Activated T-cell treated with anti-CD3 and anti-CD28 coated beads, Interleukin-2, amount 50 U/mL, for 48 hours (primary cell): Measurements from ENCODE around the gene PIK3CG.
"Not testable (repeated sequence)": the region's sequence is repeated elsewhere in the genome, so short reads cannot be mapped to it uniquely, and the experiment has no call there.

Source experiments
- DNase-seq, 2 experiments: peaks; one replicate each; pipeline ENCODE4 v3.0.0-alpha.2; 2020

The PIK3CG gene

DNA sequence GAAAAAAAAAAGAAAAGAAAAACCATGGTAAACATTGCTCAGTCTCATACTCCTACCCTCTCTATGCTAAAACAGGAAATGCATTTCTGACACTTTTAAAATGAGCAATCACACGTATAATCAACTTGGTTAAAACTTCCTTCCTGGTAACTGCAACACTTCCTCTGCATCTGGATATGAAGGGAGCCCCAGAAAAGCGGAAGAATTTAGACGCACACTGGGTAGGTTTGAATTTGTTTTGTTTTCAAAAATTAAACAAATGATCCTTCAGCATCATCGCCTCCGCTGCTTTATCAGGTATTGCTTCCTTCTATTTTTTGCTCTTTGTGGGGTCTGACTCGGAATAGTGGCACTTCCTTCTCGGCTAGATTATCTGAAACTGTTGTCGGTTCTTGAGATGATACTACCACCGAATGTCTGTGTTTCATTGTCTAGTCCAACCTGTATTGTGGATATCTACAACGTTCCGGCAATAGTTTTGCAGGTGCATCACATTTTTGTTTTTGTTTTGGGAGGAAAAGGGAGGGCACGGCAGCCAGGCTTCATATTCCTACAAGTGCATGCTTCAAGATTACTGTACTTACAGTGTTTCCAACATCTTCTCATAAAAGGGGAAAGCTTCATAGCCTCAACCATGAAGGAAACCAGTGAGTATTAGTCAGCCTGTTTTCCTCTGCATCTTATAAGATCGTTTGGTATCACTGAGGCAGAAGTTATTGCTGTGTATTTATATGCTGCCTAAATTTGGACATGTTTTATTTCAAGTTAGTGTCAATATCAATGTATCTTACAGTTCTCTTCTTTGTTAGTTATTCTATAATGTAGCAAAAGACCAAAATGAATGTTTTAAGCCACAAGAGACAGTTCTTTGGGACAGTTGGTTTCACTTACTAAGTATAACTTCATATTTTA, at the start of gene PIK3CG:
Gene PIK3CG (plus strand): TSS at position 153 of the 912 bp plus-strand sequence. CDS start 2,280 bp downstream, outside the sequence.
- DNase-seq: no peak

DNA sequence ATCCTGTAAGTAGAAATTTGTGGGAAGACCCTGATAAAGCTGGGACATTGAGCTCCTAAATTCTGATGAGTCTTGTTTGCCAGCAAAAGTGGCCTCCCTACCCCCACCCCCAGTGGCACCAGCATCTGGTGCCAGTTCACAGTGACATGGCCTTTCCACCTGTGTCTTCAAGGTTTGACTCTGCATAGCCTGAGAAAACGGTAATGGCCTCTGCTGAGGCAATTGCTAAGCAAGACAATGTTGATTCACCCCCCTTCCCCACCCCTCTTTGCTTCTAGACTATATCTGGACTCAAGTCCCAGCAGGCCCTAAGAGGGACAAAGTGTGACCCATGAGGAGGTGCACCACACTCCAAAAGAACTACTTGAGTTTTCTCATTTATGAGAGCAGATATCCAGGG, 48.0 kb upstream of the PIK3CG start:
- no peak for DNase-seq

DNA sequence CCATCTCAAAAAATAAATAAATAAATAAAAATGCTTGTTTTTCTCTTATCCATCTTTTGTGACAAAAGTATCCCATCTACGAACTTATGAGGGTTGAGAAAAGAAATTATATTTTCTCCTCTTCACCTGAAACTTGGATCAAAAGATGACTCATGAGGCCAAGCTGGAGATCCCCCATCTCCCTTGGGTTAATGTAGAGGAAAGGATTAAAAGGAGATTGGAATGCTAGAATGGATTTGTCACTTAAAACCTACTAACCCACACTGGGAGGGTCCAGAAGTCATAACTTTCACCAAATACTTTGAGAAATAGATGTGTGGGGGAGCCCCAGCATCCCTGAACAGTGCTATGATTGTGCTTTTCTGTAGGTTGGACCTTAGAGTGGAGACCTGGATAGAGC, 46.3 kb upstream of the PIK3CG start:
- no peak for DNase-seq

DNA sequence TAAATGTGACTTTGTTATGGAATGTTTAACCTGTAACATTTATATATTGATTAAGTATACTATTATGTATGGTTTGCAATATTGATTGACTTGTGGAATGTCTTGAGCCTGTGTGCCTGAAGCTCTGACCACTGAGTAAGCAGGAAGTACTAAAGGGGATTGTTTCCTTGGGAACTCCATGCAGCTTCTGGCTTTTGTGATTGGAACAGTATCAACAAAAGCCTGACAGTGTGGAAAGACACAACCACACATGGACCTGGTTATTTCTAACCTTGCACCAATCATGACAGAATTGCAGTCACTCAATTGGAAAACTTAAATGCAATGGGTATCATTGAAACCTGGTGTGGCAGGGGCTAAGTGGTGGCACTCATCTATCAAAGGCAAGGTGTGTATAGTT, 45.5 kb upstream of the PIK3CG start:
- no peak for DNase-seq

DNA sequence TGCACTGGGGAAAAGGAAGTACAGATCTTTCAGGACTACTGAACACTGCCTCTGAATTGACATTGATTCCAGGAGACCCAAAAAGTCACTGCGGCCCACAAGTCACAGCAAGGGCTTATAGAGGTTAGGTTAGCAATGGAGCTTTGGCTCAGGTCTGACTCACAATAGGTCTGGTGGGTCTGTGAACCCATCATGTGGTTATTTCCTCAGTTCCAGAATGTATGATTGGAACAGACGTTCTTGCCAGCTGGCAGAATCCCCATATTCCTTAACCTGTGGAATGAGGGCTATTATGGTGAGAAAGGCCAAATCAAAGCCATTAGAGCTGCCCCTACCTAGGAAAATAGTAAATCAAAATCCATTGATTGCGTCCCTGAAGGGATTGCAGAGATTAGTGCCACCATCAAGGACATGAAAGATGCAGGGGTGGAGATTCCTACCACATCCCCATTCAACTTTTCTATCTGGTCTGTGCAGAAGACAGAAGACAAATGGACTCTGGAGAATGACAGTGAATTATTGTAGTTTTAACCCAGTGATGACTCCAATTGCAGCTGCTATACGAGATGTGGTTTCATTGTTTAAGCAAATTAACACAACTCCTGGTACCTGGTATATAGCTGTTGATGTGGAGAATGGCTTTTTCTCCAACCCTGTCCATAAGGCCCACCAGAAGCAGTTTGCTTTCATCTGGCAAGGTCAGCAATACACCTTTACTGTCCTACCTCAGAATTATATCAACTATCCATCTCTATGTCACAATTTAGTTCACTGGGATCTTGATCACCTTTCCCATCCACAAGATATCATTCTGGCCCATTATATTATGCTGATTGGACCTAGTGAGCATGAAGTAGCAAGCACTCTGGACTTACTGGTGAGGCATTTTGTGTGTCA, 44.5 kb upstream of the PIK3CG start:
- DNase-seq: no peak

DNA sequence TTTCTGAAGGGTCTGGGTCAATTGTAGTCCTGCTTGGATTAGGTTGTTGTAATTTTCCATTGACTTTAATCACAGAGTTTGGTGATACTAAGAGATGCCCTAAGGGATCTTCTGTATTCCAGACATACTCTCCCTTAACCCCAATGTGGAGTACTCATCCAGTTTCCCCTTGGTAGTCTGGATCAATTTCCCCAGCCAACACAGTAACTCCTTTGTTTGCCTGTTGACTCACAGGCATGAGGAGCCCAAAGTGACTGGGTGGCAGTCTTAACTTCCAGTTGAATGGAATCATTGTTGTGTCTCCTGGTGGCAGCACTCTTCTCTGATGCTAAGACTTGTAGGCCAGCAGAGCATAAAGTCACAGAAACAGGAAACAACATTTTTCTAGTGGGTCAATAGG, 41.5 kb upstream of the PIK3CG start:
- no peak for DNase-seq

DNA sequence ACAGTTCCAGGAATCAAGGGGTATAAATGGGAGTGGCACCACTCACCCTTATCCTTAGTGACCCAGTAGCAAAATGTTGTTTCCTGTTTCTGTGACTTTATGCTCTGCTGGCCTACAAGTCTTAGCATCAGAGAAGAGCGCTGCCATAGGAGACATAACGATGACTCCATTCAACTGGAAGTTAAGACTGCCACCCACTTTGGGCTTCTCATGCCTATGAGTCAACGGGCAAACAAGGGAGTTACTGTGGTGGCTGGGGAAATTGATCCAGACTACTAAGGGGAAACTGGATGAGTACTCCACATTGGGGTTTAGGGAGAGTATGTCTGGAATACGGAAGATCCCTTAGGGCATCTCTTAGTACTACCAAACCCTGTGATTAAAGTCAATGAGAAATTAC, 40.6 kb upstream of the PIK3CG start:
- DNase-seq: no peak

DNA sequence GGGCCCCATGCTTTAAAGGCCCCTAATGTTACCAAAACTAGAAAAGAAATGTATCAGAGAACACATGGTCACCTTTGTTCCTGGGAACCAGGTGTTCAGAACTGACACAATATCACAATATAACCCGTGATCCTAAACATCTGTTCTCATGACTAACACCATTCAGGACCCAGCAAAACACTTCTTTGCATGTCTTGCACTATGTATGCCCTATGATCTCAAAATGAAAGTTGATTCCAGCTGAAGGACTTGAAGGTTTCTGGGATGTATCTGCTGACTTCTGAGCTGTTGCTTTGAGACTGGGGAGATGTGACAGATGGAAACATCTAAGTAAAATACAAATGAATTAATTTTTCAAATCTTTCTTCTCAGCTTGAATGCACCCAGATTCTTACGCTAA, 37.5 kb upstream of the PIK3CG start:
- DNase-seq: no peak

DNA sequence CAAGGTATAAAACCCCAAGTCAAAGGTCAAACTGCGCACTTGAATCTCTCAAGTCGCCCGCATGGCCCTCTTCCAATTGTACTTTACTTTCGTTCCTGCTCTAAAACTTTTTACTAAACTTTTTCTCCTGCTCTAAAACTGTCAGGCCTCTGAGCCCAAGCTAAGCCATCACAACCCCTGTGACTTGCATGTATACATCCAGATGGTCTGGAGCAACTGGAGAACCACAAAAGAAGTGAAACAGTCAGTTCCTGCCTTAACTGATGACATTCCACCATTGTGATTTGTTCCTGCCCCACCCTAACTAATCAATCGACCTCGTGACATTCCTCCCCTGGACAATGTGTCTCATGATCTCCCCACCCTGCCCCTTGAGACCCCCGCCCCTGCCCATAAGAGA, 35.6 kb upstream of the PIK3CG start:
- no peak for DNase-seq

DNA sequence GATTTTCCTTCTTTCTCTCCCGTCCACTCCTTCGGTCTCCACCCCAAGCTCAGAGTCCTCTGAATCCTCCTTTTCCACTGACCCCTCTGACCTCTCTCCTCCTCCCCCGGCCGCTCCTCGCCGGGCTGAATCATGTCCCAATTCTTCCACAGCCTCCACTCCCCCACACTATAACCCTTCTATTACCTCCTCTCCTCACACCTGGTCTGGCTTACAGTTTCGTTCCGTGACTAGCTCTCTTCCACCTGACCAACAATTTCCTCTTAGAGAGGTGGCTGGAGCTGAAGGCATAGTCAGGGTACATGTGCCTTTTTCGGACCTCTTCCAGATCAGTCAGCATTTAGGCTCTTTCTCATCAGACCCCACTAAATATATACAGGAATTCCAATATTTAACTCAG, 34.2 kb upstream of the PIK3CG start:
- not testable (repeated sequence) for DNase-seq

DNA sequence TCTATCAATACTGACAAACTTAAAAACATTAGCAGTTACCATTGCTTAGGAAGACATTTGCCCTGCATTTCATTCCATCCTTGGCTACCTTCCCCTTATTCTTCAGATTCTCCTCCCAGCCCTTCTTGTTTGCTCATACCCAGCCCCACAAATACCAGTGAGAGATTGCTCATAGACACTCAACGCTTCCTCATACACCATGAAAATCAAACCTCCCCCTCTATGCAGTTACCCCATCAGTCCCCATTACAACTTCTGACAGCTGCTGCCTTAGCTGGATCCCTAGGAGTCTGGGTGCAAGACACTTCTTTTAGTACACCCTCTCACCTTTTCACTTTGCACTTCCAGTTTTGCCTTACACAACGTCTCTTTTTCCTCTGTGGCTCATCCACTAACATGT, 28.3 kb upstream of the PIK3CG start:
- no peak for DNase-seq

DNA sequence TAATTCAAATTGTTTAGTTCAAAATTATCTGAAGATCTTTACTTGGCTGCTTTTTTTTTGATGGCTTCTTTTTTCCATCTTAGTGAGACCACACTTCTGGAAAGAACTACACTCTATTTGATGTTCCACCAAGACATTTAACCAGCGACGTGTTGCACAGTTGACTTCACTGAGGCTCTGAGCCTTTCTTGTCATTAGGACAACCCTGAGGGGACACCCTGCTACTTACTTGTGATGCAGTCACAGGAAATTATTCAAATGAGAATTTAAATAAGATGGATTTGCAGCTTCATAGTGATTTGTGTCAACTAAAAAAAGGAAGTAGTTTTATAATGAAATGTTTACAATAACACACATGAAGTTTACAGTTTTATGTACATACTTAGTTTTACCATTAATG, 25.6 kb upstream of the PIK3CG start:
- no peak for DNase-seq

DNA sequence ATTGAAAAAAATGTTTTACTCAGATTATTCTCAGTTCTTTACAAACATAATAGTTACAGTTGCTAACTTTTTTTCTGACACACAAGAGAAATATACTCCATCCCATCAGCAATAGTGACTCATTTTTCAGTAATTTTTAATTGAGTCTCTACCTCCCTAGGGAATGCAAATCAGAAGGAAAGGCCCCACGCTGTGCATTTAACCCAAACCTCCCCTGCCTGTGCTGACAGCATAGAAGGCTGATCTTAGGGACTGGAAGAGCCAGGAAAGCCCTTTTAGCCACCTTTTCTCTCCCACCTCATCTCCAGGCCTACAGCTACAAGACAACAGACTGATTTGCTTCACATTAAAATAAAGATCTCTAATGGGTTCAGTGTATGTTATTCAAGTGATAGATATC, 24.7 kb upstream of the PIK3CG start:
- no peak for DNase-seq

DNA sequence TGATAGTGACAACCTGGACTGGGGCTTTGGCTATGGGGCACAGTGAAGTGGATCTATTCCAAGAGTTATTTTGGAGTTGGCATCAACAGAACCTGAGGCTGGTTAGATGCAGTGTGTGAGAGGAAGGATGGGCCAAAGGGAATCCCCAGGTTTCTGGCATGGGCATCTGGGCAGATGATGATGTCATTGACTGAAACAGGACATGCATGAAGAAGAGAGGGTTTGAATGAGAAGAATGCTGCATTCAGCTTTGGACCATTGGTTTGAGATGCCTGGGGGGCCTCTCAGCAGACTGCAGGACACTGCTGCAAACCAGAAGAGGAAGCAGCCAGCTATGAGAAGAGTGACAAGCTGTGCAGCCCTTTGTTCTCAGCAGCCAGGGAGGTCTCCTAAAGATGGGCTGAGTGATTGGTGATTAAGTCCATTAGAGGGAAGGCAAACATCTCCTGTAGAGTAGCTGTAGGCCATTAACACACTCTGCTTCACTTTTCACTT, 23.1 kb upstream of the PIK3CG start:
- no peak for DNase-seq

DNA sequence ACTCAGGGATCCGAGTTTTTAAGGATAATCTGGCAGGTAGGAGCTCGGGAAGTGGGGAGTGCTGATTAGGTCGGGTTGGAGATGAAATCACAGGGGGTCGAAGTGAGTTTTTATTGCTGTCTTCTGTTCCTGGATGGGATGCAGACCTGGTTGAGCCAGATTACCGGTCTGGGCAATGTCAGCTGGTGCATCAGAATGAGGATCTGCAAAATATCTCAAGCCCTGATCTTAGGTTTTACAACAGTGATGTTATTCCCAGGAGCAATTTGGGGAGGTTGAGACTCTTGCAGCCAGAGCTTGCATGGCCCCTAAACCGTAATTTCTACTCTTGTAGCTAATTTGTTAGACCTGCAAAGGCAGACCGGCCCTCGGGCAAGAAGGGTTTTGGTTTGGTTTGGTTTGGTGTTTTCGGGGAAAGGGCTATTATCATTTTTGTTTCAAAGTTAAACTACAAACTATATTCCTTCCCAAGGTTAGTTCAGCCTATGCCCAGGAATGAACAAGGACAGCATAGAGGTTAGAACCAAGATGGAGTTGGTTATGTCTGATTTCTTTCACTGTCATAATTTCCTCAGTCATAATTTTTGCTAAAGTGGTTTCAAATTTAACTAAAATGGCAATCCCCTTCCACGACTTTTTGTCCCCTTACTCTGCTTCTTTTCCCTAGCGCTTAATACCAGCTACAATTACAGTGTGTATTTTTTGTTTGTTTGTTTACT, 20.6 kb upstream of the PIK3CG start:
- no peak for DNase-seq

DNA sequence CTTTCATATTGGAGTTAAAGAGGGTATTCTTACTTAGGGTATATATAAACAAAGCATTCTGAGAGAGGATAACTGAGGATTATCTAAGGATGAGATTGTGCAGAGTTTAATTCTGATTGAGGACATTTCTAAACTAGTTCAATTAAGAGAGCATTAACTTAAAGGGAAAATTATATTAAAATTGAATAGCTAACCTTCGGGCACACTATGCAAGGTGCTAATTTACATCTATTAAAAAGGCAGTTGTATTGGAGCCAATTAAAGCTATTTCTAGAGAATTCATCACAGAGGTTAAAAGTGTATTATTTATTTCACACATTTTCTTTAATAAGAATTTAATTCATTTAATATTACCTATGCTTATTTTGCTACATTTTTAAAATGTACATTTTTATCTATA, 17.0 kb upstream of the PIK3CG start:
- DNase-seq: no peak

DNA sequence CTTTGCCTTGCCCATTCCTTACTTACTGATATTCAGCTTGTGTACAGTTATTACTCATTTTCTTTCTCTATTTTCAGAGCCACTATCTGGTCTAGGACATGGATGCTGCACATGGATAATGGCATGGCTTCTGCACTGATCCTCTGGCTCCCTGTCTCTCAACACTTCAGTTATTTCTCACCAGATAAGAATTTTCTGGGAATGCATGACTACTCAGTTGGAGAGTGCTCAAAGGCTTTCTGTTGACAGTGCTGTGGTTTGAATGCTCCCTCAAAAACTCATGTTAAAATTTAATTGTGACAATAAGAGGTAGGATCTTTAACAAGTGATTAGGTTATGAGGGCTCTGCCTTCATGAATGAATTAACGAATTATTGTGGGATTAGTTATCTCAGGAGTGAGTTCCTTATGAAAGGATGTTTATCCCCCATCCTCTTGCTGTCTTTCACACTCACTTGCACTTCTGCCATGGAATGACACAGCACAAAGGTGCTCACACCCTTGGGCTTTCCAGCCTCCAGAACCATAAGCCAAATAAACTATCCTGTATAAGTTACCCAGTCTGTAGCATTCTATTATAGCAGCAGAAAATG, 16.1 kb upstream of the PIK3CG start:
- no peak for DNase-seq

DNA sequence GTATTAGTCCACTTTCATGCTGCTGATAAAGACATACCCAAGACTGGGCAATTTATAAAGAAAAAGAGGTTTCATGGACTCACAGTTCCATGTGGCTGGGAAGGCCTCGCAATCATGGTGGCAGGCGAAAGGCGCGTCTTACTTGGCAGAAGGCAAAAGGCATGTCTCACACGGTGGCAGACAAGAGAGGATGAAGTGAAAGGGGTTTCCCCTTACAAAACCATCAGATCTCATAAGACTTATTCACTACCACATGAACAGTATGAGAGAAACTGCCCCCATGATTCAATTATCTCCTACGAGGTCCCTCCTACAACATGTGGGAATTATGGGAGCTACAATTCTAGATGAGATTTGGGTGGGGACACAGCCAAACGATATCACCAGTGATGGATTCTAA, 13.4 kb upstream of the PIK3CG start:
- DNase-seq: not testable (repeated sequence)

DNA sequence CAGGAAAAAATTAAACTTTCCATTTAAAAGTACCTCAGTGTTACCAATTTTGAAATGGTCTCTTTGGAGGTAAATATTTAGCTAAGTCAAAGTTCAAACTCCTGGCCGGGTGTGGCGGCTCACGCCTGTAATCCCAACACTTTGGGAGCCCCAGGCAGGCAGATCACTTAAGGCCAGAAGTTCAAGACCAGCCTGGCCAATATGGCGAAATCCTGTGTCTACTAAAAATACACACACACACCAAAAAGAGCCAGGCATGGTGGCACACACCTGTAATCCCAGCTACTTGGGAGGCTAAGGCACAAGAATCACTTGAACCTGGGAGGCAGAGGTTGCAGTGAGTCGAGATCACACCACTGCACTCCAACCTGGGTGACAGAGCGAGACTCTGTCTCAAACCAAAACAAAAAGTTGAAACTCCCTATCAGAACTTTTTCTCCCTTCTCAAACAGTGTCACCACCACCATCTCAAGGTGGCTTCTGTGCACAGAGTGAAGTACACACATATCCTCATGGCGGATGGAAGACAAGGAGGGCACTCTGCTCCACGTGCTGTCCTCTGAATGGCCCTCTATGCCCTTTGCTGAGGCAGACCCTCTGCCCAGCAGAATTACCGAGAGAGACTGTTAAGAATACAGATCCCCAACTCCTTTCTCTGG, 11.7 kb upstream of the PIK3CG start:
- DNase-seq: no peak

DNA sequence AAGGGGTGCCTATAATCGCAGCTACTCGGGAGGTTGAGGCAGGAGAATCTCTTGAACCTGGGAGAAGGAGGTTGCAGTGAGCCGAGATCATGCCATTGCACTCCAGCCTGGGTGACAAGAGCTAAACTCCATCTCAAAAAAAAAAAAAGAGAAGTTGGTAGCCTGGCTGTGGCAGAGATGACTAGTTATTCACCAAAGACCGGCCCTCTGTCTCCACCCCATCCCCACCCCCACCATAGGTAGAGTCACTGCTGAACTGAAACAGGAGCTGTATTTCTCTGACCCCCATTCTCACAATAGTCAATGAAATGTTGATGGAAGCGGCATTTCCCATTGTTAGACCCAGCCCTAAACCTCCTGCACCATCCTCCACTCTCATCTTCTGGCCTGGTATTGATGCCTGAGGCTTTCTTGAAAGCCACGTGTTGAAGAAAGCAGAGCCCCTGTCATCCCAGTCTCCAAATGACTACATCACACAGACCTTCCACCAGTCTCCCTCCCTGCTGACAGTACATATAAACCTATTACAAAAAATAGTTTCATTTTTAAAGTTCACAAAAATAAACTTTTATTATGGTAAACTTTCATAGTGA, 9.4 kb upstream of the PIK3CG start:
- DNase-seq: no peak
